ENCODE data around the gene SUDS3.
A peak's percentile ranks its signal among the peaks of the same experiment; 100 is the strongest.

Gene SUDS3, protein sequence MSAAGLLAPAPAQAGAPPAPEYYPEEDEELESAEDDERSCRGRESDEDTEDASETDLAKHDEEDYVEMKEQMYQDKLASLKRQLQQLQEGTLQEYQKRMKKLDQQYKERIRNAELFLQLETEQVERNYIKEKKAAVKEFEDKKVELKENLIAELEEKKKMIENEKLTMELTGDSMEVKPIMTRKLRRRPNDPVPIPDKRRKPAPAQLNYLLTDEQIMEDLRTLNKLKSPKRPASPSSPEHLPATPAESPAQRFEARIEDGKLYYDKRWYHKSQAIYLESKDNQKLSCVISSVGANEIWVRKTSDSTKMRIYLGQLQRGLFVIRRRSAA

DNA sequence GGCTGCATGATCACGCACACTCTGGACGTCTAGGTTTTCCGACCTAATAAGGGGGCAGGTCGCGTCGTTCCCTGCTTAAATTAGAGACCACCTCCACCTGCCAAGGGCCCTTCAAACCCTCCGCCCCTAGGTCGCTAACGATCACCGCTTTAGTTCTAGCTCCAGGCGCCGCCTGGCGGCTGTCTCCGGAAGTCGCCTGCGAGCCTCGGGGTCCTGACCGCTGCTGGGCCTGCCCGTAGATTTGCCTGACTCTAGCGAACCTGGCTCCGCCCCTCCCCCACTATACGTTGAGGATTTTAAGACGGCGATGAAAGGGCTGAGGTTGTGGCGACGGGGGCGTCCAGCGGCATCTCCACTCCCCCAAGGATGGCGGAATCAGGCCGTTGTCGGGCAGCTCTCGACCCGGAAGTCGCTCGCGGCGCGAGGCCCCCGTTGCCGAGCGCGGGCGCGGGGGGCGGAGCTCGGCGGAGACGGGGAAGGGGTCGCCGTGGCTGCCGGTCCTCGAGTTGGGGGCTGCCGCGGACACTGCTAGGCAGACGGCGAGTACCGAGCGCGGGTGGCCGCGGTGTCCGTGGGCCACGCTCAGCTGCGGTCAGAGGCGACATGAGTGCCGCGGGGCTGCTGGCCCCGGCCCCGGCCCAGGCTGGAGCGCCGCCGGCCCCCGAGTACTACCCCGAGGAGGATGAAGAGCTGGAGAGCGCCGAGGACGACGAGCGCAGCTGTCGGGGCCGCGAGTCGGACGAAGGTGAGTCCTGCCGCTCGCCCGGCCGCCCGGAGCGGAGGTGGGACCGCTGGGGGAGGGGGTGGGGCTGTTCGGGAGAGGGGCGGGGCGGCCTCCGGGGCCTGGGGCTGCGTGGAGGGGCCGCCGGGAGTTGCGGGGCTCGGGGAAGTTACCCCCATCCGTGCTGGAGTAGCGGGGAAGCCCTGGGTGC, at the start of gene SUDS3:
Gene SUDS3, plus strand, starts transcription at position 467 of the 932 bp plus-strand sequence. Its CDS starts 137 bp downstream, at position 604.
- H3K9ac ChIP-seq (ENCODE audit: low read depth in 1 of 2, low read length in 2 of 2) = peak within 1 kb of the TSS; percentile 73 to 95
- peaks cover 3 to 18% of the 10 kb centered on the region in 2 donors for H3K36me3 ChIP-seq (ENCODE audit: control insufficient read depth in 1 of 2, insufficient read depth in 2 of 2, low read length in 2 of 2)
- H3K27me3 ChIP-seq (ENCODE audit: control insufficient read depth in 1 of 2, insufficient read depth in 2 of 2, low read length in 2 of 2) = no peaks in the 10 kb centered on the region
- H3K9me3 ChIP-seq (ENCODE audit: control insufficient read depth in 1 of 2, low read length in 2 of 2) = no peaks in the 10 kb centered on the region
- H3K4me3 ChIP-seq (ENCODE audit: low read depth in 1 of 2, low read length in 2 of 2) = peak within 1 kb of the TSS; percentile 80 to 86
- H3K27ac ChIP-seq (ENCODE audit: low read depth, low read length) = peak within 1 kb of the TSS; percentile 97
- peaks cover 14 to 25% of the 10 kb centered on the region in 2 donors for H3K4me1 ChIP-seq (ENCODE audit: control insufficient read depth in 1 of 2, insufficient read depth in 2 of 2, low read length in 2 of 2)

DNA sequence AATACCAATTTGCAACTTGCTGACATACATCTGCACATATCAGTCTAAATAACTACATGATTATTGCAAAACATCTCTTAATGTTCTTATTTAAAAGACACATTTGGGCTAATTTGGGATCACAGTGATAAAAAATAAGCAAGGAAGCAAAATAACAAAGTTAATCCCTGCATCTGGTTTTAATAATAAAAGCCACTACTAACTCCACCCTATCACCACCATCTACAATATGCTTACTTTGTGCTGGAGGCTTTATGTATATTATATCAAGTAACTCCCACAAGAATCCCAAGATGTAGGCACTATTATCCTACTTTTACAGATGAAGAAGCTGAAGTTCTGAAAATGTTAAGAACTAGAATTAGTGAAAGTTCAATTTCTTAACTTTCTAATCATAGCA, 49.4 kb upstream of the SUDS3 start:
- Histone ChIP-seq H3K4me1 (ENCODE audit: control insufficient read depth in 1 of 2, insufficient read depth in 2 of 2, low read length in 2 of 2) (peaks cover 8 to 9% of the 10 kb centered on the region in 2 donors), H3K27ac (ENCODE audit: low read depth, low read length) (no peak overlapping the region), H3K9me3 (ENCODE audit: control insufficient read depth in 1 of 2, low read length in 2 of 2) (no peaks in the 10 kb centered on the region), H3K36me3 (ENCODE audit: control insufficient read depth in 1 of 2, insufficient read depth in 2 of 2, low read length in 2 of 2) (no peaks in the 10 kb centered on the region), H3K4me3 (ENCODE audit: low read depth in 1 of 2, low read length in 2 of 2) (no peak overlapping the region), H3K9ac (ENCODE audit: low read depth in 1 of 2, low read length in 2 of 2) (no peak overlapping the region), H3K27me3 (ENCODE audit: control insufficient read depth in 1 of 2, insufficient read depth in 2 of 2, low read length in 2 of 2) (no peaks in the 10 kb centered on the region)

DNA sequence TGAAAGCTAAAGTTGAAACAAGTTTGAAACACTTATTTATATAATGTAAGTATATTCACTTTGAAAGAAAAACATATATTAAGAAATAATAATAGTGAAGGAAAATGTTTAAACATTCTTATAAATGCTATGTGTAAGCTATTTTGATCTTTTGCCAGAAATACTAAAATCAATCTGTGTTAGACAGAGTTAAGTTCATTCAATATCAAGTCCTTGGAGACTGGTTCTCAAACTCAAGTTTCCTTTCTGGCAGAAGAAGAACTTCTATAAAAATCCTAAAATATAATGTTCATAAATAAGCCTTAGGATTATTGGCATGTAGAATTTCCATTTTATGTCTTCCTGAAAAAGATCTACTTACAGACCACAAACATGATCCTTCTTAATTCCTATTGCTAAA, 49.0 kb upstream of the SUDS3 start:
- Histone ChIP-seq H3K9ac (ENCODE audit: low read depth in 1 of 2, low read length in 2 of 2) (no peak overlapping the region), H3K4me1 (ENCODE audit: control insufficient read depth in 1 of 2, insufficient read depth in 2 of 2, low read length in 2 of 2) (peaks cover 8 to 9% of the 10 kb centered on the region in 2 donors), H3K27ac (ENCODE audit: low read depth, low read length) (no peak overlapping the region), H3K4me3 (ENCODE audit: low read depth in 1 of 2, low read length in 2 of 2) (no peak overlapping the region), H3K9me3 (ENCODE audit: control insufficient read depth in 1 of 2, low read length in 2 of 2) (no peaks in the 10 kb centered on the region), H3K27me3 (ENCODE audit: control insufficient read depth in 1 of 2, insufficient read depth in 2 of 2, low read length in 2 of 2) (no peaks in the 10 kb centered on the region), H3K36me3 (ENCODE audit: control insufficient read depth in 1 of 2, insufficient read depth in 2 of 2, low read length in 2 of 2) (no peaks in the 10 kb centered on the region)

DNA sequence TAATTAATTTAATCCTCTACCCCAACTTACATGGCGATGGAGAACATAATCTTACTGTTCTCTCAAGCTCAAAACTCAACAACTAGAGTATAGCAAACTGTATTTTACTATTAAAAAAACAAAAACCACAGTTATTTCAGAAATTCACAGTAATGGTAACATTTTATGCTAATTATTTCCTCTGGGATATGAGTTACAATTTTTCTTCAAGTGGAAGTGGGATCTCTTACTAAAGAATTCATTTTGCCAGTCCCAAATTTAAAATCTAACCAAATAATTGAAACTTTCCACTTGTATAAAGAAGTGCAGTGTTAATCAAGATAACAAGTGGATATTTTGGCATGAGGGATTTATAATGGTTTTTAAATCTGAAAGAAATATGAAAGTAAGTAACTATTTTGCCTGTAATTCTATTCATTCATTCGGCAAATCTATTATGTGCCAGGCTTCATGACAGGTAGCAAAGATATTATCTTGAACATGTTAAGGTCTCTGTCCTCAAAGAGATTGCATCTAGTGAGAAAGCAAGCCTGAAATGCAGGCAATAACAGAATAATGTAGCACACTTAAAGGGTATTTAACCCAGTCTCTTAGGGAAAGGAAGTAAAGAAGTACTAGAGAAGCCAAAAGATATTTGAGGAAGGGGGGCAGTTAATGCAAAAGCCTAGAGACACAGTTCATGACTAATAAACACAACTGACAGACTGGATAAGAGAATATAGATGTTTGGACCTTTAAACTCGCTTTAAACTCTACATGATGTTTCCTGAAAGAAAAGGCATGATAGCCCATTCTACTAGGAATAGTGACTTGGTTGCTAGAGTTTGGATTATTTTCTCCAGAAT, 47.6 kb upstream of the SUDS3 start:
- Histone ChIP-seq H3K27me3 (ENCODE audit: control insufficient read depth in 1 of 2, insufficient read depth in 2 of 2, low read length in 2 of 2) (no peaks in the 10 kb centered on the region), H3K4me3 (ENCODE audit: low read depth in 1 of 2, low read length in 2 of 2) (no peak overlapping the region), H3K36me3 (ENCODE audit: control insufficient read depth in 1 of 2, insufficient read depth in 2 of 2, low read length in 2 of 2) (no peaks in the 10 kb centered on the region), H3K4me1 (ENCODE audit: control insufficient read depth in 1 of 2, insufficient read depth in 2 of 2, low read length in 2 of 2) (peaks cover 8 to 9% of the 10 kb centered on the region in 2 donors), H3K9me3 (ENCODE audit: control insufficient read depth in 1 of 2, low read length in 2 of 2) (no peaks in the 10 kb centered on the region), H3K27ac (ENCODE audit: low read depth, low read length) (no peak overlapping the region), H3K9ac (ENCODE audit: low read depth in 1 of 2, low read length in 2 of 2) (no peak overlapping the region)

DNA sequence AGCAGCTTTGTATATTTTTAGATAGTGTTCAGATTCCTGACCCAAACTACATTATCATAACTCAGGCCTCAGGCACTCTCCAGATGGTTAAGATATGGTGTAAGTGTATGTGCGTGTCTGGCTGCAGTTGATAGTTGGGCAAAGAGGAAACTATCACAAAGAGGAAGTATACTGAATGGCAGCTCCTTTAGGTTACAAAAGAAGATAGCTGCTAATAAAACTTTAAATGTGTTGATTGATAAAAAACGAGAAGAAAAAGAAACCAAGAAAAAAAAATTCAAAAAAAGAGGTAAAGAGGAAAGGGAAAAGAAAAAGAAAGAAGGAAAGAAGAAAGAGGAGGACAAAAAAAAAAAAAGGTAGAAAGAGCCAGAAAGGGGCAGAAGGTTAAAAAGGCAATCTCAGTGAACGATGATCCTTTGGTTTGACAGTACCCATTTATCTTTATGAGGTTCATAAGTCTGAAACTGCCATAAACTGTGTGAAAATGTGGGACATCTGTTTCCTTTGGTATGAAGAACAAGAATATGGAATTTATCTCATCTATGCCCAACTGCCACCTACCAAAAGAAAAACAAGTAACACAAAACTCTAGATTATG, 45.8 kb upstream of the SUDS3 start:
- no peak overlapping the region for H3K9ac ChIP-seq (ENCODE audit: low read depth in 1 of 2, low read length in 2 of 2)
- H3K4me1 ChIP-seq (ENCODE audit: control insufficient read depth in 1 of 2, insufficient read depth in 2 of 2, low read length in 2 of 2) = peaks cover 8 to 9% of the 10 kb centered on the region in 2 donors
- H3K36me3 ChIP-seq (ENCODE audit: control insufficient read depth in 1 of 2, insufficient read depth in 2 of 2, low read length in 2 of 2) = no peaks in the 10 kb centered on the region
- H3K9me3 ChIP-seq (ENCODE audit: control insufficient read depth in 1 of 2, low read length in 2 of 2) = no peaks in the 10 kb centered on the region
- no peaks in the 10 kb centered on the region for H3K27me3 ChIP-seq (ENCODE audit: control insufficient read depth in 1 of 2, insufficient read depth in 2 of 2, low read length in 2 of 2)
- H3K4me3 ChIP-seq (ENCODE audit: low read depth in 1 of 2, low read length in 2 of 2) = no peak overlapping the region
- no peak overlapping the region for H3K27ac ChIP-seq (ENCODE audit: low read depth, low read length)

DNA sequence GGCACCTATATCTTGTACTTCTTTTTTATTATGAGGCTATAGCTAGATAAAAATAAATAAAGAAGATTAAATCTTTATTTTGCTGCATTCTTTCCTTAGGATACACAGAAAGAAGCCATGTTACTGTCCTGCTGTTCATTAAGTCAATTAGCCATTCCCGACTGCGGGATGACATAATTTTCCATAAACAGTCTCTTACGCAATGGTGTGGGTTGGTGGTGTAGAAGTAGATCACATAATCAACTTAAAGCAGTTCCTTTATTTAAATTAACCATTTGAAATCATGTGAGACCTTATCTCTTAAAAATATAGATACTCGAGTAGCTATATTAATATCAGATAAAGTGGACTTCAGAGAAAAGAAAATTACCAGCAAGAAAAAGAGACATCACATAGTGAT, 43.8 kb upstream of the SUDS3 start:
- Histone ChIP-seq H3K9ac (ENCODE audit: low read depth in 1 of 2, low read length in 2 of 2) (no peak overlapping the region), H3K9me3 (ENCODE audit: control insufficient read depth in 1 of 2, low read length in 2 of 2) (no peaks in the 10 kb centered on the region), H3K27ac (ENCODE audit: low read depth, low read length) (no peak overlapping the region), H3K36me3 (ENCODE audit: control insufficient read depth in 1 of 2, insufficient read depth in 2 of 2, low read length in 2 of 2) (no peaks in the 10 kb centered on the region), H3K27me3 (ENCODE audit: control insufficient read depth in 1 of 2, insufficient read depth in 2 of 2, low read length in 2 of 2) (no peaks in the 10 kb centered on the region), H3K4me3 (ENCODE audit: low read depth in 1 of 2, low read length in 2 of 2) (no peak overlapping the region), H3K4me1 (ENCODE audit: control insufficient read depth in 1 of 2, insufficient read depth in 2 of 2, low read length in 2 of 2) (peaks cover 8 to 9% of the 10 kb centered on the region in 2 donors)

DNA sequence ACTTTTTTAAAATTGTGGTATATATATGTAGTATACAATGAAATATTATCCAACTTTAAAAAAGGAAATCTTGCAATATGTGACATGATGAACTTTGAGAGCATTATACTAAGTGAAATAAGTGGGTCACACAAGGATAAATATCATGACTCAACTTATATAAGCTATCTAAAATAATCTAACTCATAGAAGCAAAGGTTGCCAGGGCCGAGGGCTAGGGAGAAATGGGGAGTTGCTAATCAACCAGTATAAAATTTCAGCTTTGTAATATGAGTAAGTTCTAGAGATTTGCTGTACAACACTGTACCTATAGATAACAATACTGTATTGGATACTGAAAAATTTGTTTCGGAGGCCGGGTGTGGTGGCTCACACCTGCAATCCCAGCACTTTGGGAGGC, 42.1 kb upstream of the SUDS3 start:
- Histone ChIP-seq H3K4me3 (ENCODE audit: low read depth in 1 of 2, low read length in 2 of 2) (no peak overlapping the region), H3K4me1 (ENCODE audit: control insufficient read depth in 1 of 2, insufficient read depth in 2 of 2, low read length in 2 of 2) (peaks cover 8 to 9% of the 10 kb centered on the region in 2 donors), H3K9me3 (ENCODE audit: control insufficient read depth in 1 of 2, low read length in 2 of 2) (no peaks in the 10 kb centered on the region), H3K27me3 (ENCODE audit: control insufficient read depth in 1 of 2, insufficient read depth in 2 of 2, low read length in 2 of 2) (no peaks in the 10 kb centered on the region), H3K9ac (ENCODE audit: low read depth in 1 of 2, low read length in 2 of 2) (no peak overlapping the region), H3K27ac (ENCODE audit: low read depth, low read length) (no peak overlapping the region), H3K36me3 (ENCODE audit: control insufficient read depth in 1 of 2, insufficient read depth in 2 of 2, low read length in 2 of 2) (no peaks in the 10 kb centered on the region)

DNA sequence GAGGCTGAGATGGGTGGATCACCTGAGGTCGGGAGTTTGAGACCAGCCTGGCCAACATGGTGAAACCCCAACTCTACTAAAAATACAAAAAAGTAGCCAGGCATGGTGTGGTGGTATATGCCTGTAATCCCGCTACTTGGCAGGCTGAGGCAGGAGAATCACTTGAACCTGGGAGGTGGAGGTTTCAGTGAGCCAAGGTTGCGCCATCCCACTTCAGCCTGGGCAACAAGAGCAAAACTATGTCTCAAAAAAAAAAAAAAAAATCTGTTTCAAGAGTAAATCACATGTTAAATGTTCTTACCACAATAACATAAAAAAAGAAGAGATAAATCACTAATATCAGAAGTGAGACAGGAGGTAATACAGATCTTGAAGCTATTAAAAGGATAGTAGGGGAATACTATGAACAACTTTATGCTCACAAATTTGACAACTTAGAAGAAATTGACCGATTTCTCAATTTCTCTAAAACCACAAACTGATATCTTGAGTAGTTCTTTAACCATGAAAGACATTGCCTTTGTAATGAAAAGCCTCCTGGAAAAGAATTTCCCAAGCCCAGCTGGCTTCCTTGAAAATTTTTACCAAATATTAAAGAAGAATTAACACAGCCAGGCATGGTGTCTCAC, 41.3 kb upstream of the SUDS3 start:
- Histone ChIP-seq H3K36me3 (ENCODE audit: control insufficient read depth in 1 of 2, insufficient read depth in 2 of 2, low read length in 2 of 2) (no peaks in the 10 kb centered on the region), H3K9me3 (ENCODE audit: control insufficient read depth in 1 of 2, low read length in 2 of 2) (no peaks in the 10 kb centered on the region), H3K27ac (ENCODE audit: low read depth, low read length) (no peak overlapping the region), H3K4me3 (ENCODE audit: low read depth in 1 of 2, low read length in 2 of 2) (no peak overlapping the region), H3K4me1 (ENCODE audit: control insufficient read depth in 1 of 2, insufficient read depth in 2 of 2, low read length in 2 of 2) (peaks cover 8 to 9% of the 10 kb centered on the region in 2 donors), H3K9ac (ENCODE audit: low read depth in 1 of 2, low read length in 2 of 2) (no peak overlapping the region), H3K27me3 (ENCODE audit: control insufficient read depth in 1 of 2, insufficient read depth in 2 of 2, low read length in 2 of 2) (no peaks in the 10 kb centered on the region)

DNA sequence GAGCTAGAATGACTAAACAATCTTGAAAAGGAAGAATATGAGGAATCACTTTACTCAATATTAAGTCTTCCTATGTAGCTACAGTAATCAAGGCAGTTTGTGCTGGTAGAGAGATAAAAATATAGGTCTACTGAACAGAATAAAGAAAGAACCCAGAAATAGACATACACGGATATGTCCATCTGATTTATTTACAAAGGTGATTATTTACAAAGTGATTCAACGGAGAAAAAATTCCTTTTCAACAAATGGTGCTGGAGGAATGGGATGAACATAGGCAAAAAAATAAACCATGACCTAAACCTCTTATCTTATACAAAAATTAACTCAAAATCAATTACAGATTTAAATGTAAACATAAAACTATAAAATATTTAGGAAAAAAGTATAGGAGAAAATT, 40.2 kb upstream of the SUDS3 start:
- H3K27ac ChIP-seq (ENCODE audit: low read depth, low read length) = no peak overlapping the region
- no peaks in the 10 kb centered on the region for H3K27me3 ChIP-seq (ENCODE audit: control insufficient read depth in 1 of 2, insufficient read depth in 2 of 2, low read length in 2 of 2)
- peaks cover 0 to 1% of the 10 kb centered on the region in 2 donors for H3K4me1 ChIP-seq (ENCODE audit: control insufficient read depth in 1 of 2, insufficient read depth in 2 of 2, low read length in 2 of 2)
- no peaks in the 10 kb centered on the region for H3K36me3 ChIP-seq (ENCODE audit: control insufficient read depth in 1 of 2, insufficient read depth in 2 of 2, low read length in 2 of 2)
- H3K4me3 ChIP-seq (ENCODE audit: low read depth in 1 of 2, low read length in 2 of 2) = no peak overlapping the region
- H3K9me3 ChIP-seq (ENCODE audit: control insufficient read depth in 1 of 2, low read length in 2 of 2) = no peaks in the 10 kb centered on the region
- H3K9ac ChIP-seq (ENCODE audit: low read depth in 1 of 2, low read length in 2 of 2) = no peak overlapping the region

Data from duodenal mucosa (tissue), 2 donors.